Liver (tissue), 9 donors: ENCODE measurements around the gene SHANK2. TPM values are rescaled to one million over a fixed set of nuclear protein-coding genes. Genes with fewer than 3 reads are reported as not detected.

Experiments used
- DNase-seq: peaks from one replicate; pipeline ENCODE4 v3.0.0-alpha.2; 2017; ENCODE audit warnings: low spot score
- H3K27ac ChIP-seq, 2 donors: one replicate each; pipeline ENCODE4 v1.7.0; 2013; ENCODE audit warnings: inconsistent platforms in 2 of 2, low read length in 2 of 2, control low read depth in 1 of 2, low read depth in 1 of 2, mild to moderate bottlenecking in 1 of 2
- H3K27me3 ChIP-seq, 4 donors: one replicate each; pipeline versions ENCODE4 v1.6.1 to v1.7.0; 2013; ENCODE audit warnings: low read length in 3 of 4, inconsistent platforms in 1 of 4, mild to moderate bottlenecking in 1 of 4, moderate library complexity in 1 of 4; ENCODE audit not compliant: control insufficient read depth in 4 of 4, insufficient read depth in 4 of 4
- H3K36me3 ChIP-seq, 4 donors: one replicate each; pipeline versions ENCODE4 v1.6.1 to v1.7.0; 2013; ENCODE audit warnings: low read length in 3 of 4, mild to moderate bottlenecking in 3 of 4, low read depth in 1 of 4, moderate library complexity in 1 of 4; ENCODE audit not compliant: control insufficient read depth in 4 of 4, insufficient read depth in 3 of 4
- H3K4me1 ChIP-seq, 4 donors: one replicate each; pipeline versions ENCODE4 v1.6.1 to v1.7.0; 2013; ENCODE audit warnings: low read length in 3 of 4, mild to moderate bottlenecking in 3 of 4, moderate library complexity in 1 of 4; ENCODE audit not compliant: control insufficient read depth in 4 of 4, insufficient read depth in 4 of 4
- H3K4me3 ChIP-seq, 3 donors: one replicate each; pipeline versions ENCODE4 v1.6.1 to v1.7.0; 2013; ENCODE audit warnings: low read length in 3 of 3, control low read depth in 1 of 3, low read depth in 1 of 3, mild to moderate bottlenecking in 1 of 3
- H3K9ac ChIP-seq, 2 donors: one replicate each; pipeline ENCODE4 v1.7.0; 2013; ENCODE audit warnings: low read length in 2 of 2, mild to moderate bottlenecking in 2 of 2, moderate library complexity in 2 of 2, control low read depth in 1 of 2, low read depth in 1 of 2
- H3K9me3 ChIP-seq, 4 donors: one replicate each; pipeline versions ENCODE4 v1.6.1 to v1.7.0; 2013; ENCODE audit warnings: low read length in 3 of 4; ENCODE audit not compliant: control insufficient read depth in 4 of 4
- CTCF ChIP-seq: fragments of 150-350 bp; IDR thresholded peaks from 2 replicates; pipeline ENCODE4 v1.5.1; 2017; ENCODE audit warnings: improper control_type of control experiment, low read depth, low read length; ENCODE audit not compliant: missing input control
- EGR1 ChIP-seq, 2 donors: IDR thresholded peaks; 2 replicates each; pipeline ENCODE4 v1.6.1; 2016 to 2018; ENCODE audit warnings: antibody characterized with exemption in 2 of 2, low read depth in 2 of 2
- FOXA1 ChIP-seq: IDR thresholded peaks from 2 replicates; pipeline ENCODE4 v1.6.1; 2016; ENCODE audit warnings: antibody characterized with exemption
- FOXA2 ChIP-seq: IDR thresholded peaks from 2 replicates; pipeline ENCODE4 v1.6.1; 2016; ENCODE audit warnings: antibody characterized with exemption
- GABPA ChIP-seq, 2 donors: IDR thresholded peaks in 1 of 2; conservative IDR thresholded peaks in 1 of 2; 2 replicates each; pipeline ENCODE4 v1.6.1; 2016; ENCODE audit warnings: antibody characterized with exemption in 2 of 2, mild to moderate bottlenecking in 1 of 2, moderate library complexity in 1 of 2
- HNF4A ChIP-seq, 2 donors: conservative IDR thresholded peaks; 2 replicates each; pipeline ENCODE4 v1.6.1; 2016; ENCODE audit warnings: antibody characterized with exemption in 2 of 2, mild to moderate bottlenecking in 2 of 2
- HNF4G ChIP-seq: IDR thresholded peaks from 2 replicates; pipeline ENCODE4 v1.6.1; 2016; ENCODE audit warnings: antibody characterized with exemption
- JUND ChIP-seq, 2 donors: IDR thresholded peaks; 2 replicates each; pipeline ENCODE4 v1.6.1; 2016; ENCODE audit warnings: antibody characterized with exemption in 2 of 2
- MAX ChIP-seq: IDR thresholded peaks from 2 replicates; pipeline ENCODE4 v1.6.1; 2016; ENCODE audit warnings: antibody characterized with exemption
- NR2F2 ChIP-seq: IDR thresholded peaks from 2 replicates; pipeline ENCODE4 v1.6.1; 2016; ENCODE audit warnings: antibody characterized with exemption
- RAD21 ChIP-seq, 2 donors: IDR thresholded peaks; 2 replicates each; pipeline ENCODE4 v1.6.1; 2016; ENCODE audit warnings: antibody characterized with exemption in 2 of 2, mild to moderate bottlenecking in 2 of 2
- RXRA ChIP-seq, 2 donors: IDR thresholded peaks; 2 replicates each; pipeline ENCODE4 v1.6.1; 2017 to 2018; ENCODE audit warnings: antibody characterized with exemption in 2 of 2, mild to moderate bottlenecking in 1 of 2
- SP1 ChIP-seq: IDR thresholded peaks from 2 replicates; pipeline ENCODE4 v1.6.1; 2018; ENCODE audit warnings: antibody characterized with exemption, mild to moderate bottlenecking
- TAF1 ChIP-seq: conservative IDR thresholded peaks from 2 replicates; pipeline ENCODE4 v1.6.1; 2016; ENCODE audit warnings: antibody characterized with exemption, mild to moderate bottlenecking
- YY1 ChIP-seq: IDR thresholded peaks from 2 replicates; pipeline ENCODE4 v1.6.1; 2016; ENCODE audit warnings: antibody characterized with exemption, mild to moderate bottlenecking
- ZBTB33 ChIP-seq: IDR thresholded peaks from 2 replicates; pipeline ENCODE4 v1.6.1; 2016; ENCODE audit warnings: antibody characterized with exemption
- WGBS: extraction: QIAGEN DNeasy Blood & Tissue Kit; methylation state at CpG from one replicate; pipeline ENCODE4 v1.1.7; 2013; 5-methylcytosine and 5-hydroxymethylcytosine counted together
- polyA plus RNA-seq, 2 donors: library from polyadenylated mRNA; stranded (reverse) in 1 of 2; unstranded in 1 of 2; fragments of 200-250 nt in 1 of 2; fragments of >200 nt in 1 of 2; fragmentation: Nextera tagmentation in 1 of 2; extraction: Ambion mirVana in 1 of 2; gene quantifications; one replicate each; pipeline versions ENCODE4 v1.2.1 to v1.2.3, GENCODE V29; 2013 to 2015
- total RNA-seq, 2 donors: library from RNA; depleted of rRNA; stranded (reverse); fragments of >200 nt; gene quantifications; one replicate each; pipeline ENCODE4 v1.2.3, GENCODE V29; 2014
- TF ChIP-seq, protein P1 (sequence below): IDR thresholded peaks from 2 replicates; pipeline ENCODE4 v1.6.1; 2016; ENCODE audit warnings: antibody characterized with exemption, mild to moderate bottlenecking
- TF ChIP-seq, protein P2 (sequence below): IDR thresholded peaks from 2 replicates; pipeline ENCODE4 v1.6.1; 2016; ENCODE audit warnings: antibody characterized with exemption
- donor health status: healthy.
- donor health status: healthy.
- donor health status: healthy.
- donor health status: healthy.
- donor health status: healthy.

SHANK2 gene
- total and polyA plus RNA-seq, 4 donors, result 5.4 to 36.4 (median 12.4) TPM

- Histone ChIP-seq H3K9ac (no peak overlapping the region), H3K4me3 (no peak overlapping the region), H3K9me3 (no peaks in the 10 kb centered on the region), H3K36me3 (peaks cover 0 to 22% (median 11%) of the 10 kb centered on the region in 4 donors), H3K4me1 (no peaks in the 10 kb centered on the region), H3K27ac (no peak overlapping the region), H3K27me3 (no peaks in the 10 kb centered on the region)
- DNase-seq, result no peak
- TF ChIP-seq RAD21 (IDR thresholded peaks at IDR 0.05), result no peak
- 88% methylated on average over 10 of the region's 10 CpGs for WGBS
These were observed 30.6 kb downstream of the SHANK2 start for GRCh38 chr11:71221821-71222220.

- TF ChIP-seq, protein P1, sequence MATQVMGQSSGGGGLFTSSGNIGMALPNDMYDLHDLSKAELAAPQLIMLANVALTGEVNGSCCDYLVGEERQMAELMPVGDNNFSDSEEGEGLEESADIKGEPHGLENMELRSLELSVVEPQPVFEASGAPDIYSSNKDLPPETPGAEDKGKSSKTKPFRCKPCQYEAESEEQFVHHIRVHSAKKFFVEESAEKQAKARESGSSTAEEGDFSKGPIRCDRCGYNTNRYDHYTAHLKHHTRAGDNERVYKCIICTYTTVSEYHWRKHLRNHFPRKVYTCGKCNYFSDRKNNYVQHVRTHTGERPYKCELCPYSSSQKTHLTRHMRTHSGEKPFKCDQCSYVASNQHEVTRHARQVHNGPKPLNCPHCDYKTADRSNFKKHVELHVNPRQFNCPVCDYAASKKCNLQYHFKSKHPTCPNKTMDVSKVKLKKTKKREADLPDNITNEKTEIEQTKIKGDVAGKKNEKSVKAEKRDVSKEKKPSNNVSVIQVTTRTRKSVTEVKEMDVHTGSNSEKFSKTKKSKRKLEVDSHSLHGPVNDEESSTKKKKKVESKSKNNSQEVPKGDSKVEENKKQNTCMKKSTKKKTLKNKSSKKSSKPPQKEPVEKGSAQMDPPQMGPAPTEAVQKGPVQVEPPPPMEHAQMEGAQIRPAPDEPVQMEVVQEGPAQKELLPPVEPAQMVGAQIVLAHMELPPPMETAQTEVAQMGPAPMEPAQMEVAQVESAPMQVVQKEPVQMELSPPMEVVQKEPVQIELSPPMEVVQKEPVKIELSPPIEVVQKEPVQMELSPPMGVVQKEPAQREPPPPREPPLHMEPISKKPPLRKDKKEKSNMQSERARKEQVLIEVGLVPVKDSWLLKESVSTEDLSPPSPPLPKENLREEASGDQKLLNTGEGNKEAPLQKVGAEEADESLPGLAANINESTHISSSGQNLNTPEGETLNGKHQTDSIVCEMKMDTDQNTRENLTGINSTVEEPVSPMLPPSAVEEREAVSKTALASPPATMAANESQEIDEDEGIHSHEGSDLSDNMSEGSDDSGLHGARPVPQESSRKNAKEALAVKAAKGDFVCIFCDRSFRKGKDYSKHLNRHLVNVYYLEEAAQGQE, result no peak
- no peak for TF ChIP-seq HNF4G
- no peak for TF ChIP-seq SP1
- TF ChIP-seq RAD21 (IDR thresholded peaks at IDR 0.05), result no peak
- no peak for TF ChIP-seq TAF1
- no peak for TF ChIP-seq FOXA1
- no peak for TF ChIP-seq EGR1 (IDR thresholded peaks at IDR 0.05; ENCODE audit: low read depth in 2 of 2)
- no peak for TF ChIP-seq GABPA (IDR thresholded peaks at IDR 0.05 in 1 of 2, conservative IDR thresholded peaks at IDR 0.05 in 1 of 2)
- no peak for TF ChIP-seq FOXA2
- TF ChIP-seq, protein P2, sequence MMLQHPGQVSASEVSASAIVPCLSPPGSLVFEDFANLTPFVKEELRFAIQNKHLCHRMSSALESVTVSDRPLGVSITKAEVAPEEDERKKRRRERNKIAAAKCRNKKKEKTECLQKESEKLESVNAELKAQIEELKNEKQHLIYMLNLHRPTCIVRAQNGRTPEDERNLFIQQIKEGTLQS, result no peak
- TF ChIP-seq JUND (IDR thresholded peaks at IDR 0.05), result no peak
- no peak for TF ChIP-seq CTCF
- TF ChIP-seq YY1, result no peak
- TF ChIP-seq HNF4A (conservative IDR thresholded peaks at IDR 0.05), result no peak
- no peak for TF ChIP-seq ZBTB33
- TF ChIP-seq RXRA (IDR thresholded peaks at IDR 0.05), result no peak
- TF ChIP-seq MAX, result no peak
- TF ChIP-seq NR2F2, result no peak
- no peak overlapping the region for H3K27ac ChIP-seq
- no peaks in the 10 kb centered on the region for H3K4me1 ChIP-seq
- 96% methylated on average over 4 of the region's 4 CpGs for WGBS
- no peak for DNase-seq
- no peaks in the 10 kb centered on the region for H3K27me3 ChIP-seq
- H3K4me3 ChIP-seq, result no peak overlapping the region
- H3K9me3 ChIP-seq, result no peaks in the 10 kb centered on the region
- peaks cover 0 to 22% (median 11%) of the 10 kb centered on the region in 4 donors for H3K36me3 ChIP-seq
- no peak overlapping the region for H3K9ac ChIP-seq
These were observed 31.2 kb downstream of the SHANK2 start for GRCh38 chr11:71221201-71221600.
